KG1 (cell line): ENCODE data around the gene SLC22A4.

Source experiments
- DNase-seq: peaks from one replicate; lab custom pipeline; 2025; lab: John Stamatoyannopoulos, UW

The SLC22A4 gene

GRCh38 chr5:132300577-132301343 lies 6.6 kb downstream of the SLC22A4 start:
- no peak for DNase-seq

- DNase-seq = no peak
Observed at GRCh38 chr5:132301344-132302271, 7.4 kb downstream of the SLC22A4 start.

GRCh38 chr5:132302413-132302812 lies 8.2 kb downstream of the SLC22A4 start:
- DNase-seq = no peak

- no peak for DNase-seq
Observed at GRCh38 chr5:132303589-132303988, 9.4 kb downstream of the SLC22A4 start.

- DNase-seq = no peak
Observed at GRCh38 chr5:132305420-132305819, 11.2 kb downstream of the SLC22A4 start.

GRCh38 chr5:132308701-132309100 lies 14.5 kb downstream of the SLC22A4 start:
- no peak for DNase-seq

- DNase-seq = no peak
Observed at GRCh38 chr5:132309679-132310078, 15.5 kb downstream of the SLC22A4 start.

GRCh38 chr5:132310141-132310834 lies 16.1 kb downstream of the SLC22A4 start:
- DNase-seq = no peak

GRCh38 chr5:132313366-132313765 lies 19.2 kb downstream of the SLC22A4 start:
- no peak for DNase-seq

GRCh38 chr5:132313961-132314432 lies 19.8 kb downstream of the SLC22A4 start:
- no peak for DNase-seq

- DNase-seq = no peak
Observed at GRCh38 chr5:132315529-132316067, 21.4 kb downstream of the SLC22A4 start.

- DNase-seq = no peak
Observed at GRCh38 chr5:132319975-132320374, 25.8 kb downstream of the SLC22A4 start.

GRCh38 chr5:132321109-132321721 lies 27.0 kb downstream of the SLC22A4 start:
- no peak for DNase-seq

- no peak for DNase-seq
Observed at GRCh38 chr5:132322266-132322665, 28.1 kb downstream of the SLC22A4 start.

- DNase-seq = no peak
Observed at GRCh38 chr5:132323202-132323601, 29.0 kb downstream of the SLC22A4 start.

- no peak for DNase-seq
Observed at GRCh38 chr5:132325691-132326090, 31.5 kb downstream of the SLC22A4 start.

GRCh38 chr5:132327252-132327955 lies 33.2 kb downstream of the SLC22A4 start:
- no peak for DNase-seq

- DNase-seq = no peak
Observed at GRCh38 chr5:132334812-132335211, 40.6 kb downstream of the SLC22A4 start.

- no peak for DNase-seq
Observed at GRCh38 chr5:132335402-132335801, 41.2 kb downstream of the SLC22A4 start.

- DNase-seq = no peak
Observed at GRCh38 chr5:132339502-132339901, 45.3 kb downstream of the SLC22A4 start.
